IMR-90 (cell line): ENCODE data around the gene FLT4. TPM values are rescaled to one million over a fixed set of nuclear protein-coding genes. Genes with fewer than 3 reads are reported as not detected.

Experiments used
- ATAC-seq: fragments of 200-7000 bp; cut with Tn5 transposase; 2 replicates; pipeline ENCODE4 v1.9.1; 2020; ENCODE audit warnings: low read depth, mild to moderate bottlenecking, moderate library complexity
- BruUV-seq: library from RNA; stranded (reverse); fragments of 400-500 nt; replicated peaks from 2 replicates; lab custom pipeline; 2021; lab: Mats Ljungman, UMichigan
- CTCF ChIA-PET: fragments of 300-600 bp; formaldehyde crosslinking; extraction: SDS; loops from one replicate; lab custom pipeline; 2021; ENCODE audit warnings: antibody characterized with exemption; lab: Yijun Ruan, JAX
- POLR2A ChIA-PET: fragments of 300-600 bp; sonication (Branson Sonifier 250); formaldehyde crosslinking; loops from one replicate; lab custom pipeline; 2022; ENCODE audit warnings: antibody characterized with exemption; ENCODE audit not compliant: unreplicated experiment; lab: Charles Lee
- DNase-seq: peaks from one replicate; pipeline ENCODE4 v3.0.0; 2013
- H2AFZ ChIP-seq: replicated peaks from 2 replicates; pipeline ENCODE3; 2013; ENCODE audit warnings: low read length, mild to moderate bottlenecking; ENCODE audit not compliant: poor library complexity
- H2AK5ac ChIP-seq: 2 replicates; pipeline ENCODE4 v1.6.1; 2013; ENCODE audit warnings: low read depth, low read length, inconsistent platforms
- H2AK9ac ChIP-seq: replicated peaks from 2 replicates; pipeline ENCODE3; 2013; ENCODE audit warnings: mild to moderate bottlenecking, low read depth, low read length, moderate library complexity; ENCODE audit not compliant: poor library complexity
- H2BK120ac ChIP-seq: 2 replicates; pipeline ENCODE4 v1.6.1; 2013; ENCODE audit warnings: low read depth, low read length, inconsistent platforms
- H2BK15ac ChIP-seq: 3 replicates; pipeline ENCODE4 v1.6.1; 2013; ENCODE audit warnings: low read depth, low read length, inconsistent platforms
- H2BK20ac ChIP-seq: 2 replicates; pipeline ENCODE4 v1.6.1; 2013; ENCODE audit warnings: low read depth, mild to moderate bottlenecking, inconsistent platforms, low read length, moderate library complexity
- H2BK5ac ChIP-seq: 2 replicates; pipeline ENCODE4 v1.6.1; 2013; ENCODE audit warnings: mild to moderate bottlenecking, low read depth, low read length, inconsistent platforms; ENCODE audit not compliant: poor library complexity, severe bottlenecking
- H3K14ac ChIP-seq: replicated peaks from 2 replicates; pipeline ENCODE4 v1.6.1; 2013; ENCODE audit warnings: low read depth, low read length, inconsistent platforms
- H3K18ac ChIP-seq: 2 replicates; pipeline ENCODE4 v1.6.1; 2013; ENCODE audit warnings: low read depth, low read length, control low read depth
- H3K23ac ChIP-seq: 2 replicates; pipeline ENCODE4 v1.6.1; 2013; ENCODE audit warnings: low read depth, low read length, inconsistent platforms
- H3K27ac ChIP-seq: 2 replicates; pipeline ENCODE4 v1.5.1; 2013; ENCODE audit warnings: mild to moderate bottlenecking, control low read depth, low read length; ENCODE audit not compliant: insufficient read depth
- H3K27me3 ChIP-seq: 2 replicates; pipeline ENCODE4 v1.6.1; 2013; ENCODE audit warnings: low read length; ENCODE audit not compliant: control insufficient read depth, insufficient read depth
- H3K36me3 ChIP-seq: 2 replicates; pipeline ENCODE4 v1.6.1; 2013; ENCODE audit warnings: low read length, mixed read lengths; ENCODE audit not compliant: control insufficient read depth, insufficient read depth
- H3K4ac ChIP-seq: 2 replicates; pipeline ENCODE4 v1.6.1; 2013; ENCODE audit warnings: low read depth, low read length, inconsistent platforms
- H3K4me1 ChIP-seq: 2 replicates; pipeline ENCODE4 v1.6.1; 2013; ENCODE audit warnings: low read length, mixed read lengths; ENCODE audit not compliant: control insufficient read depth, insufficient read depth
- H3K4me2 ChIP-seq: 2 replicates; pipeline ENCODE4 v1.6.1; 2013; ENCODE audit warnings: low read depth, mild to moderate bottlenecking, control low read depth, low read length, moderate library complexity
- H3K4me3 ChIP-seq: 2 replicates; pipeline ENCODE4 v1.5.1; 2013; ENCODE audit warnings: low read depth, mild to moderate bottlenecking, control low read depth, low read length, moderate library complexity; ENCODE audit not compliant: insufficient read depth
- H3K56ac ChIP-seq: 2 replicates; pipeline ENCODE4 v1.6.1; 2013; ENCODE audit warnings: low read length, inconsistent platforms; ENCODE audit not compliant: insufficient read depth; ENCODE audit errors: extremely low read depth
- H3K79me1 ChIP-seq, 2 experiments: 2 replicates each; pipeline ENCODE4 v1.6.1; 2013; ENCODE audit warnings: low read length in 2 of 2, inconsistent platforms in 1 of 2, low read depth in 1 of 2
- H3K9ac ChIP-seq: 2 replicates; pipeline ENCODE4 v1.6.1; 2013; ENCODE audit warnings: low read depth, low read length, control low read depth
- H3K9me1 ChIP-seq: 2 replicates; pipeline ENCODE4 v1.6.1; 2013; ENCODE audit warnings: low read length, inconsistent platforms; ENCODE audit not compliant: insufficient read depth
- H3K9me3 ChIP-seq: 2 replicates; pipeline ENCODE4 v1.6.1; 2013; ENCODE audit warnings: low read length; ENCODE audit not compliant: control insufficient read depth, insufficient read depth
- H4K20me1 ChIP-seq: 2 replicates; pipeline ENCODE4 v1.6.1; 2013; ENCODE audit warnings: low read length, inconsistent platforms; ENCODE audit not compliant: insufficient read depth
- H4K5ac ChIP-seq: 2 replicates; pipeline ENCODE4 v1.6.1; 2013; ENCODE audit warnings: mild to moderate bottlenecking, low read depth, low read length, control low read depth
- H4K8ac ChIP-seq, 2 experiments: 2 replicates each; pipeline ENCODE4 v1.6.1; 2013; ENCODE audit warnings: low read depth in 2 of 2, low read length in 2 of 2, control low read depth in 1 of 2, inconsistent platforms in 1 of 2
- H4K91ac ChIP-seq: 2 replicates; pipeline ENCODE4 v1.6.1; 2013; ENCODE audit warnings: low read depth, low read length, inconsistent platforms; ENCODE audit not compliant: insufficient read depth
- BHLHE40 ChIP-seq: fragments of 150-350 bp; IDR thresholded peaks from 2 replicates; pipeline ENCODE4 v1.6.1; 2016; ENCODE audit warnings: mild to moderate bottlenecking, low read depth, low read length
- CEBPB ChIP-seq: IDR thresholded peaks from 2 replicates; pipeline ENCODE4 v1.6.1; 2012; ENCODE audit warnings: low read depth, low read length, improper control_type of control experiment
- CHD1 ChIP-seq: IDR thresholded peaks from 2 replicates; pipeline ENCODE4 v1.6.1; 2012; ENCODE audit warnings: low read depth, low read length, improper control_type of control experiment
- ELK1 ChIP-seq: fragments of 150-350 bp; IDR thresholded peaks from 2 replicates; pipeline ENCODE4 v1.6.1; 2016; ENCODE audit warnings: low read depth, mild to moderate bottlenecking, low read length, moderate library complexity, borderline replicate concordance
- FOS ChIP-seq: fragments of 150-350 bp; IDR thresholded peaks from 2 replicates; pipeline ENCODE4 v1.6.1; 2016; ENCODE audit warnings: low read depth, low read length
- MAZ ChIP-seq: IDR thresholded peaks from 2 replicates; pipeline ENCODE4 v1.6.1; 2012; ENCODE audit warnings: low read depth, mild to moderate bottlenecking, low read length, improper control_type of control experiment, moderate library complexity, borderline replicate concordance
- MXI1 ChIP-seq: IDR thresholded peaks from 2 replicates; pipeline ENCODE4 v1.6.1; 2012; ENCODE audit warnings: low read depth, mild to moderate bottlenecking, low read length, moderate library complexity, borderline replicate concordance
- NFE2L2 ChIP-seq: fragments of 150-350 bp; IDR thresholded peaks from 2 replicates; pipeline ENCODE4 v1.6.1; 2016; ENCODE audit warnings: low read depth, mild to moderate bottlenecking, low read length
- POLR2A ChIP-seq: IDR thresholded peaks from 2 replicates; pipeline ENCODE4 v1.6.1; 2012; ENCODE audit warnings: mild to moderate bottlenecking, low read depth, low read length
- RAD21 ChIP-seq: IDR thresholded peaks from 2 replicates; pipeline ENCODE4 v1.6.1; 2012; ENCODE audit warnings: low read length, improper control_type of control experiment
- RCOR1 ChIP-seq: IDR thresholded peaks from 2 replicates; pipeline ENCODE4 v1.6.1; 2012; ENCODE audit warnings: mild to moderate bottlenecking, low read length, improper control_type of control experiment; ENCODE audit not compliant: insufficient replicate concordance
- RFX5 ChIP-seq: IDR thresholded peaks from 2 replicates; pipeline ENCODE4 v1.8.0; 2012; ENCODE audit warnings: low read depth, mild to moderate bottlenecking, low read length, moderate library complexity
- SMC3 ChIP-seq: fragments of 150-350 bp; IDR thresholded peaks from 2 replicates; pipeline ENCODE4 v1.6.1; 2016; ENCODE audit warnings: low read depth, mild to moderate bottlenecking, antibody characterized with exemption, low read length, moderate library complexity
- WGBS, 2 experiments: methylation state at CpG; one replicate each; pipeline versions ENCODE4 v1.1.5 to v1.1.7; 2013; ENCODE audit warnings: missing lambda C conversion rate in 2 of 2; ENCODE audit not compliant: insufficient read length in 1 of 2; ENCODE audit errors: extremely low coverage in 2 of 2; 5-methylcytosine and 5-hydroxymethylcytosine counted together
- dilution Hi-C: fragments of 300-500 bp; cut with HindIII; formaldehyde crosslinking; loops from one replicate; pipeline ENCODE4 v1.14.3; 2018; ENCODE audit warnings: low sequenced_read_pairs; ENCODE audit not compliant: unreplicated experiment
- in situ Hi-C: fragments of 300-500 bp; cut with MboI; formaldehyde crosslinking; loops from 3 replicates; pipeline ENCODE4 v1.14.3; 2019; ENCODE audit warnings: low sequenced_read_pairs, inconsistent platforms, mixed read lengths
- intact Hi-C: fragments of 100-400 bp; cut with micrococcal nuclease; formaldehyde crosslinking; loops from 2 replicates; pipeline ENCODE4 v1.10.0; 2022
- polyA plus RNA-seq, 3 experiments: library from polyadenylated mRNA; depleted of rRNA; stranded (reverse); fragments of >200 nt; gene quantifications; 2 replicates each; pipeline ENCODE4 v1.2.3, GENCODE V29; 2012; ENCODE audit warnings: low replicate concordance in 1 of 3
- total RNA-seq: library from RNA; depleted of rRNA; stranded (reverse); fragments of >200 nt; gene quantifications from 2 replicates; pipeline ENCODE4 v1.2.3, GENCODE V29; 2012
- TF ChIP-seq, protein P1 (sequence below): fragments of 150-350 bp; IDR thresholded peaks from 2 replicates; pipeline ENCODE4 v1.6.1; 2017; ENCODE audit warnings: mild to moderate bottlenecking, antibody characterized with exemption, low read length, low read depth
- TF ChIP-seq, protein P2 (sequence below): conservative IDR thresholded peaks from 2 replicates; pipeline ENCODE4 v1.5.1; 2012; ENCODE audit warnings: mild to moderate bottlenecking, low read depth, low read length, improper control_type of control experiment

The FLT4 gene
- total and polyA plus RNA-seq, 2 of the 4 experiments (the other 2 are of a cell fraction) = under 0.01 to 0.07 TPM

DNA sequence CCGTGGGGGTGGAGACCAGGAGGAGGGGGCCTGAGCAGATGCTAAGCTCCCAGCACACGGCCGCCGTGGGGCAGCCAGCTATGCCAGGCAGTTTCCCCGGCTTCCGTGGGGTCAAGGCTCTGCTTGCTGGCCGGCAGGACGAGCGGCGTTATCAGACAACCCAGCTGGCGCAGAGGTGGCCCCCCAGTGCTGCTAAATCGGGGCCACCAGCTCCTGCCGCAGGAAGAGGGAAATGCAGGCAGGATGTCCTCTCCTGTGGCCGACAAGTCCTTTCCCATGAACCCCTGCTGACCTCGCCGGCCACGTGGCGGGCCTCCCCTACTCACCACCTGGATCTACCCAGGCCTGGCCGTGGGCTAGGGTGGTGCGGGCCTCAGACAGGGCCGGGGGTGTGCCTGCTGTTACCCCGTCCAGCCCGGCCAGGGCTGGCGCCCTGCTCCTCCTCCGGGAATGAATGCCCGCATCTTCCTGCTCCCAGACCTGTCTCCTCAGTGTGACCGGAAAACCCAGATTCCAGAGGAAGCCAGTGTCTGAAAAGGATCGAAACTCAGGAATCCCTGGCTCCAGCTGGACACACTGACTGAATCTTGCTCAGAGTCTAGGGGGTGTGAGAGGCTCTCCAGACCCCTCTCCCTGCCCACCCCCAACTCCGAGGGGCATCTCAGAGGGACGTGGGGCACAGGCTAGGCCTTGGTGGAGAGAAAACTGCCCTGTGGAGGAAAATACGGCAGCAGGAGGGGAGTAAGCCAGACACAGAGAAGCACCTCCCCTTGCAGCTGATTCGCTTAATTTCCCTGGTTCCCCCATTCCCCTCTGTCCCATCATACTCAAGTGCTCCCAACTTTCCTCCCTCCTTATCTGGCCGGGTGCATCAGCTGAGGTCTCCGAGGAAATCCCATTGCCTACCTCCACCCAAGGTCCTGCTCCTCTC, 3.9 kb downstream of the FLT4 start:
- POLR2A ChIA-PET = no interaction called here
- H2AK5ac ChIP-seq = no peak overlapping the region
- H4K5ac ChIP-seq = no peak overlapping the region
- H3K18ac ChIP-seq = no peak overlapping the region
- H3K27me3 ChIP-seq = peaks cover 37% of the 10 kb centered on the region
- no peak overlapping the region for H3K9ac ChIP-seq
- no TSS peak for BruUV-seq
- no peak overlapping the region for H3K27ac ChIP-seq
- no peak overlapping the region for H4K8ac ChIP-seq
- no peaks in the 10 kb centered on the region for H3K79me1 ChIP-seq
- no peak overlapping the region for H2AK9ac ChIP-seq
- no peaks in the 10 kb centered on the region for H3K36me3 ChIP-seq
- H2BK120ac ChIP-seq = no peak overlapping the region
- no peak overlapping the region for H3K14ac ChIP-seq
- H2BK5ac ChIP-seq = no peak overlapping the region
- H3K9me3 ChIP-seq = no peaks in the 10 kb centered on the region
- H2AFZ ChIP-seq = no peak overlapping the region
- intact Hi-C loops (no loop called here), in situ Hi-C loops (no loop called here), dilution Hi-C loops (no loop called here)
- DNase-seq (no peak), ATAC-seq (no peak)
- H3K4me3 ChIP-seq = no peak overlapping the region
- CTCF ChIA-PET = no interaction called here
- no peaks in the 10 kb centered on the region for H3K9me1 ChIP-seq
- no peak overlapping the region for H3K4me2 ChIP-seq
- H4K20me1 ChIP-seq = no peaks in the 10 kb centered on the region
- WGBS, 2 experiments = 58% methylated on average over 13 of the region's 34 CpGs; no CpG with 5 or more reads in 1 of the 2 experiments
- H4K91ac ChIP-seq = no peak overlapping the region
- no peak overlapping the region for H3K23ac ChIP-seq
- H2BK20ac ChIP-seq = no peak overlapping the region
- no peak overlapping the region for H3K56ac ChIP-seq
- H3K4ac ChIP-seq = no peak overlapping the region
- TF ChIP-seq BHLHE40 (no peak), SMC3 (no peak), NFE2L2 (no peak), ELK1 (no peak), CEBPB (no peak), RFX5 (no peak), RCOR1 (no peak), FOS (no peak), MXI1 (no peak), MAZ (no peak), POLR2A (no peak), CHD1 (no peak), RAD21 (no peak)
- TF ChIP-seq, protein P1, sequence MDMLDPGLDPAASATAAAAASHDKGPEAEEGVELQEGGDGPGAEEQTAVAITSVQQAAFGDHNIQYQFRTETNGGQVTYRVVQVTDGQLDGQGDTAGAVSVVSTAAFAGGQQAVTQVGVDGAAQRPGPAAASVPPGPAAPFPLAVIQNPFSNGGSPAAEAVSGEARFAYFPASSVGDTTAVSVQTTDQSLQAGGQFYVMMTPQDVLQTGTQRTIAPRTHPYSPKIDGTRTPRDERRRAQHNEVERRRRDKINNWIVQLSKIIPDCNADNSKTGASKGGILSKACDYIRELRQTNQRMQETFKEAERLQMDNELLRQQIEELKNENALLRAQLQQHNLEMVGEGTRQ = no peak
- TF ChIP-seq, protein P2, sequence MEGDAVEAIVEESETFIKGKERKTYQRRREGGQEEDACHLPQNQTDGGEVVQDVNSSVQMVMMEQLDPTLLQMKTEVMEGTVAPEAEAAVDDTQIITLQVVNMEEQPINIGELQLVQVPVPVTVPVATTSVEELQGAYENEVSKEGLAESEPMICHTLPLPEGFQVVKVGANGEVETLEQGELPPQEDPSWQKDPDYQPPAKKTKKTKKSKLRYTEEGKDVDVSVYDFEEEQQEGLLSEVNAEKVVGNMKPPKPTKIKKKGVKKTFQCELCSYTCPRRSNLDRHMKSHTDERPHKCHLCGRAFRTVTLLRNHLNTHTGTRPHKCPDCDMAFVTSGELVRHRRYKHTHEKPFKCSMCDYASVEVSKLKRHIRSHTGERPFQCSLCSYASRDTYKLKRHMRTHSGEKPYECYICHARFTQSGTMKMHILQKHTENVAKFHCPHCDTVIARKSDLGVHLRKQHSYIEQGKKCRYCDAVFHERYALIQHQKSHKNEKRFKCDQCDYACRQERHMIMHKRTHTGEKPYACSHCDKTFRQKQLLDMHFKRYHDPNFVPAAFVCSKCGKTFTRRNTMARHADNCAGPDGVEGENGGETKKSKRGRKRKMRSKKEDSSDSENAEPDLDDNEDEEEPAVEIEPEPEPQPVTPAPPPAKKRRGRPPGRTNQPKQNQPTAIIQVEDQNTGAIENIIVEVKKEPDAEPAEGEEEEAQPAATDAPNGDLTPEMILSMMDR = no peak
- H3K4me1 ChIP-seq = no peaks in the 10 kb centered on the region
- H2BK15ac ChIP-seq = no peak overlapping the region
